NCI-H510A treated with DMSO at 0.1 percent for 48 hours (cell line): Measurements from ENCODE around the gene CCDC14.
"Not testable (repeated sequence)": the region's sequence is repeated elsewhere in the genome, so short reads cannot be mapped to it uniquely, and the experiment has no call there.

Source experiments
- DNase-seq: peaks from one replicate; lab custom pipeline; 2025; lab: John Stamatoyannopoulos, UW

The CCDC14 gene

GRCh38 chr3:123899300-123899865, 61.6 kb downstream of the CCDC14 start:
- DNase-seq, result no peak

- no peak for DNase-seq
Observed at GRCh38 chr3:123893012-123893411, 68.0 kb downstream of the CCDC14 start.

- DNase-seq, result no peak
Observed at GRCh38 chr3:123892195-123892594, 68.8 kb downstream of the CCDC14 start.

GRCh38 chr3:123890991-123891390, 70.0 kb downstream of the CCDC14 start:
- not testable (repeated sequence) for DNase-seq

GRCh38 chr3:123890162-123890561, 70.9 kb downstream of the CCDC14 start:
- DNase-seq, result not testable (repeated sequence)

GRCh38 chr3:123884993-123885392, 76.0 kb downstream of the CCDC14 start:
- DNase-seq, result no peak

- peak; percentile 66 for DNase-seq
Observed at GRCh38 chr3:123884203-123884831, 76.7 kb downstream of the CCDC14 start, which contains the start of gene MYLK. Gene MYLK, minus strand, starts transcription at chr3:123884332. Its CDS starts 90,491 bp downstream, at chr3:123793841.

GRCh38 chr3:123883701-123884202, 77.3 kb downstream of the CCDC14 start:
- no peak for DNase-seq

- DNase-seq, result no peak
Observed at GRCh38 chr3:123883111-123883510, 77.9 kb downstream of the CCDC14 start.

GRCh38 chr3:123881771-123882170, 79.3 kb downstream of the CCDC14 start:
- no peak for DNase-seq

GRCh38 chr3:123880998-123881561, 79.9 kb downstream of the CCDC14 start:
- peak; percentile 24 for DNase-seq

GRCh38 chr3:123878807-123879206, 82.2 kb downstream of the CCDC14 start:
- no peak for DNase-seq

GRCh38 chr3:123877965-123878364, 83.1 kb downstream of the CCDC14 start:
- DNase-seq, result no peak

GRCh38 chr3:123877466-123877865, 83.6 kb downstream of the CCDC14 start:
- DNase-seq, result no peak

- DNase-seq, result no peak
Observed at GRCh38 chr3:123876858-123877257, 84.2 kb downstream of the CCDC14 start.

GRCh38 chr3:123872621-123873020, 88.4 kb downstream of the CCDC14 start:
- DNase-seq, result no peak

GRCh38 chr3:123871946-123872345, 89.1 kb downstream of the CCDC14 start:
- no peak for DNase-seq

- DNase-seq, result no peak
Observed at GRCh38 chr3:123870033-123870432, 91.0 kb downstream of the CCDC14 start.

- no peak for DNase-seq
Observed at GRCh38 chr3:123869165-123869564, 91.9 kb downstream of the CCDC14 start.

GRCh38 chr3:123864706-123865105, 96.3 kb downstream of the CCDC14 start:
- DNase-seq, result no peak
